Gastrocnemius medialis (tissue), 4 donors: Measurements from ENCODE around the gene PHKA1. TPM values are rescaled to one million over a fixed set of nuclear protein-coding genes. Genes with fewer than 3 reads are reported as not detected.

Experiments
- ATAC-seq, 2 donors: fragments of 150-250 bp; one replicate each; pipeline ENCODE4 v1.9.1; 2016
- DNase-seq, 2 donors: peaks; one replicate each; pipeline ENCODE4 v3.0.0-alpha.2; 2019
- H3K27ac ChIP-seq, 4 donors: fragments of 200-600 bp; sonication (generic); 1 replicate in 1 of 4; 2 replicates in 3 of 4; pipeline ENCODE4 v1.5.1; 2016 to 2018; ENCODE audit warnings: mild to moderate bottlenecking in 2 of 4, moderate library complexity in 1 of 4
- H3K27me3 ChIP-seq, 3 donors: fragments of 200-600 bp; sonication (generic) in 2 of 3; 1 replicate in 1 of 3; 2 replicates in 2 of 3; pipeline versions ENCODE4 v1.5.1 to v1.6.0; 2016 to 2019; ENCODE audit warnings: mild to moderate bottlenecking in 1 of 3, moderate library complexity in 1 of 3
- H3K36me3 ChIP-seq, 2 donors: fragments of 200-600 bp; sonication (generic) in 1 of 2; one replicate each; pipeline ENCODE4 v1.5.1; 2017 to 2018
- H3K4me1 ChIP-seq, 2 donors: fragments of 200-600 bp; sonication (generic) in 1 of 2; one replicate each; pipeline ENCODE4 v1.5.1; 2016 to 2017; ENCODE audit warnings: mild to moderate bottlenecking in 2 of 2
- H3K4me3 ChIP-seq, 4 donors: fragments of 200-600 bp; sonication (generic) in 3 of 4; 1 replicate in 1 of 4; 2 replicates in 3 of 4; pipeline ENCODE4 v1.5.1; 2016 to 2019; ENCODE audit warnings: mild to moderate bottlenecking in 2 of 4
- H3K9me3 ChIP-seq, 3 donors: fragments of 200-600 bp; sonication (generic) in 2 of 3; 1 replicate in 1 of 3; 2 replicates in 2 of 3; pipeline ENCODE4 v1.5.1; 2016 to 2019
- POLR2A ChIP-seq, 2 donors: fragments of 450-650 bp; IDR thresholded peaks; one replicate each; pipeline ENCODE4 v1.6.1; 2017; ENCODE audit warnings: antibody characterized with exemption in 2 of 2, mild to moderate bottlenecking in 2 of 2, moderate library complexity in 2 of 2
- in situ Hi-C, 4 donors: fragments of 200-750 bp; cut with MboI; loops; one replicate each; pipeline versions ENCODE4 v1.15.0 to v1.8.0; 2017; ENCODE audit warnings: low sequenced_read_pairs in 4 of 4
- intact Hi-C: fragments of 100-400 bp; cut with DNase I; formaldehyde crosslinking; loops from one replicate; pipeline ENCODE4 v1.15.1; 2023; ENCODE audit warnings: low total_unique reads
- total RNA-seq, 4 donors: library from RNA; depleted of rRNA; stranded (reverse); fragments of >200 nt; gene quantifications; one replicate each; pipeline versions ENCODE4 v1.1.0 to v1.2.3, GENCODE V29; 2016
- TF ChIP-seq, protein P1 (sequence below), 5 experiments: fragments of 450-650 bp in 3 of 5; fragments of 200-600 bp in 2 of 5; sonication (generic) in 2 of 5; IDR thresholded peaks in 4 of 5; conservative IDR thresholded peaks in 1 of 5; 1 replicate in 4 of 5; 2 replicates in 1 of 5; pipeline ENCODE4 v1.5.1; 2016 to 2019; ENCODE audit warnings: antibody characterized with exemption in 5 of 5, mild to moderate bottlenecking in 3 of 5, moderate library complexity in 3 of 5

Gene PHKA1
- total RNA-seq, 4 donors from 2014 or later: 33.5 to 176 (median 107) TPM

DNA sequence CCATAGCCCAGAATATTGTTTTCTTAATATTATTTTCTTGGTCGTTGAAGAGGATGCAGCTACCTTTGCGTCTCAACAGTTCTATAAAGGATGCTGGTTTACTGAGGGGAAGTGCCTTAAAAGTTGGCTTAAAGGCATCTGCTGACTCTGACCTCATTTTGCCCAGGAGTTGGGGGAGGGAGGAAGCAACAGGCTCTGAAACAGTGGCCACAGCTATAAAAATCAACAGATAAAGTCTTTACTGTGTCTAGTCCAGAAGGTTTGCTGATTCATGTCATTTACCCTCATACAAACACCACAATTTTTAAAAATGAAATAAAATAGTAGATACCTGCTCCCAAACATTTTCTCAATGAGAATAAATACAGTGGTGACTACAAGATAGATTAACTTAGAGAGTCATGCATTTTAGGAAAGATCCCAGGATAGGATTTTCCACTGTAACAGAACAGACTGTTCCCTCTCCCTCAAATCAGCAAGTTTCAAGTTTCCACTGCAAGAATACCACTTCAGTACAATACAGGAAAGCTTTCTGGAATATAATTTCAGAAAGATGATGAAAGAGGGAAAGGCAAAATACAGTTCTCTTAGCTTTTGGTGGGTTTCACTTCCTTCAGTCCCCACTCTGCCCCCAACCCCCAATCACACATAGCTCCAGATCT is 1.9 kb downstream of the PHKA1 start:
- TF ChIP-seq, protein P1, sequence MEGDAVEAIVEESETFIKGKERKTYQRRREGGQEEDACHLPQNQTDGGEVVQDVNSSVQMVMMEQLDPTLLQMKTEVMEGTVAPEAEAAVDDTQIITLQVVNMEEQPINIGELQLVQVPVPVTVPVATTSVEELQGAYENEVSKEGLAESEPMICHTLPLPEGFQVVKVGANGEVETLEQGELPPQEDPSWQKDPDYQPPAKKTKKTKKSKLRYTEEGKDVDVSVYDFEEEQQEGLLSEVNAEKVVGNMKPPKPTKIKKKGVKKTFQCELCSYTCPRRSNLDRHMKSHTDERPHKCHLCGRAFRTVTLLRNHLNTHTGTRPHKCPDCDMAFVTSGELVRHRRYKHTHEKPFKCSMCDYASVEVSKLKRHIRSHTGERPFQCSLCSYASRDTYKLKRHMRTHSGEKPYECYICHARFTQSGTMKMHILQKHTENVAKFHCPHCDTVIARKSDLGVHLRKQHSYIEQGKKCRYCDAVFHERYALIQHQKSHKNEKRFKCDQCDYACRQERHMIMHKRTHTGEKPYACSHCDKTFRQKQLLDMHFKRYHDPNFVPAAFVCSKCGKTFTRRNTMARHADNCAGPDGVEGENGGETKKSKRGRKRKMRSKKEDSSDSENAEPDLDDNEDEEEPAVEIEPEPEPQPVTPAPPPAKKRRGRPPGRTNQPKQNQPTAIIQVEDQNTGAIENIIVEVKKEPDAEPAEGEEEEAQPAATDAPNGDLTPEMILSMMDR (IDR thresholded peaks at IDR 0.05 in 4 of 5, conservative IDR thresholded peaks at IDR 0.05 in 1 of 5): no peak
- TF ChIP-seq POLR2A (IDR thresholded peaks at IDR 0.05): peak in 1 of 2 donors; percentile 48
- Histone ChIP-seq H3K9me3 (no peaks in the 10 kb centered on the region), H3K27ac (peak overlapping the region; percentile 91 to 93 (median 92)), H3K27me3 (no peaks in the 10 kb centered on the region), H3K4me1 (peaks cover 0 to 4% of the 10 kb centered on the region in 2 donors), H3K4me3 (peak overlapping the region; percentile 56 to 72 (median 66)), H3K36me3 (peaks cover 0 to 4% of the 10 kb centered on the region in 2 donors)
- DNase-seq (peak; percentile 21 to 37), ATAC-seq (peak; percentile 54 to 61)
- in situ Hi-C loops: no loop called here
- intact Hi-C loops: loop anchor here (5.0 kb wide), 1 partner anchor 50 kb away; no protein-coding TSS in a partner anchor

DNA sequence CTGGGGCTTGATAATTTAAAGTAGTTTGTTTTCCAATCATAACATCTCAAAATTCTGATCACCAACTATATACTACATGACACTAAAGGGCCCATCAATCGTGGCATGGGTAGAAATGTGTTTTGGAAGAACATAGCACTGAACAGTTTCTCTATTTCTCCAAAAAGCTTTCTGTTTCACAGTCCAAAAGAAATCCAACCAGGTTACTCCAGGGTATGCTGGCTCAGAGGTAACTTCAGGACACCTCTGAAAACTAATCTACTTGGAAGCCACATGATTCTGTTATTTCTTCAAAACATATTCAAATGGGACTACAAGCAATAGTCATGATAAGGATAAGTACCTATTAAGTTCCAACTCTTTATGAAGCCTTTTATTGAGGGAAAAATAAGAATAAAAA is 8.3 kb downstream of the PHKA1 start:
- Histone ChIP-seq H3K4me1 (peaks cover 0 to 17% of the 10 kb centered on the region in 2 donors), H3K36me3 (peaks cover 0 to 9% of the 10 kb centered on the region in 2 donors), H3K27ac (peak overlapping the region; percentile 51 to 87 (median 80)), H3K27me3 (no peaks in the 10 kb centered on the region), H3K4me3 (peak overlapping the region in 1 of 4 donors; percentile 13), H3K9me3 (no peaks in the 10 kb centered on the region)
- DNase-seq (no peak), ATAC-seq (peak; percentile 79 to 82)
- intact Hi-C loops (no loop called here), in situ Hi-C loops (no loop called here)
- TF ChIP-seq POLR2A (IDR thresholded peaks at IDR 0.05): no peak
- TF ChIP-seq, protein P1 (IDR thresholded peaks at IDR 0.05 in 4 of 5, conservative IDR thresholded peaks at IDR 0.05 in 1 of 5): no peak

DNA sequence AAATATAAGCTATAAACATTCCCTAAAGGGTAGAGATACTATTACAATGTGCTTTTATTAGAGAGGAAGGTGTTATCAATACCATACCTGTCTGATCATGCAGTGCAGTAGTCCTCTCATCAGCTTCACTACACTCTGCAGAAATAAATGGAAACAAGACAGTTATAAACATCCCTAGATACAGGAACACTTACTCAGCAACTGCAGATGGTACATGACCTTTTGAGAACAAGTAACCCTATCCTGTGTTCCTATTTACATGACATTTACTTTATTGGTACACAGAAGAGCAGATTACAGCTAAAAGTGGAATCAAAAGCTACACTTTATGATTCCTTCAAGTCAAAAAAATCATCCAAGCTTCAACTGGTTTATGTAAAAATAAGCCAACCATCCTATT is 9.0 kb downstream of the PHKA1 start:
- DNase-seq (no peak), ATAC-seq (peak; percentile 91 to 95)
- H3K4me1 ChIP-seq: peaks cover 0 to 17% of the 10 kb centered on the region in 2 donors
- in situ Hi-C loops (no loop called here), intact Hi-C loops (no loop called here)
- peak in 1 of 2 donors; percentile 56 for TF ChIP-seq POLR2A (IDR thresholded peaks at IDR 0.05)
- TF ChIP-seq, protein P1 (IDR thresholded peaks at IDR 0.05 in 4 of 5, conservative IDR thresholded peaks at IDR 0.05 in 1 of 5): no peak
- peak overlapping the region; percentile 51 to 87 (median 80) for H3K27ac ChIP-seq
- H3K4me3 ChIP-seq: peak overlapping the region in 2 of 4 donors; percentile 8 to 13
- H3K27me3 ChIP-seq: no peaks in the 10 kb centered on the region
- H3K9me3 ChIP-seq: no peaks in the 10 kb centered on the region
- H3K36me3 ChIP-seq: peaks cover 0 to 9% of the 10 kb centered on the region in 2 donors

DNA sequence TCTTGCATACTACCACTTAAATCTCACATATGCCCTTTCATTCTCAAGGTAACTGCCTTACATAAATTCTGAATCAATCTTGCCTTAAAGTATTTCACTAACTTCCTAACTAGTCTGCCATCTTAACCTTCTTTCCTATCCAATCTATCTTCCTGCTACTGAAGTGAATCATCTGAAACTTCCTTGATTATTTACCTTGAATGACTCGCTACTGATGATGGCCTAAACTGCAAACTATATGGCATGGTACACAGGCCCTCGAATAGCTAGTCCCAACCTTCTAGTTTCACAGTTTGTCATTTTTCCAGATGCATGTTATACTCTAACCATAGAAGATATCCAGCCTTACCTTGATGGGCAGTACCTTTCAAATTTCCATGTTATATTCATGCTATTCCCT is 19.9 kb downstream of the PHKA1 start:
- Histone ChIP-seq H3K9me3 (no peaks in the 10 kb centered on the region), H3K27me3 (no peaks in the 10 kb centered on the region), H3K36me3 (peaks cover 0 to 10% of the 10 kb centered on the region in 2 donors), H3K27ac (peak overlapping the region; percentile 48 to 79 (median 63)), H3K4me1 (peaks cover 3 to 14% of the 10 kb centered on the region in 2 donors), H3K4me3 (no peak overlapping the region)
- intact Hi-C loops (no loop called here), in situ Hi-C loops (no loop called here)
- DNase-seq: no peak
- no peak for ATAC-seq
- TF ChIP-seq POLR2A (IDR thresholded peaks at IDR 0.05): no peak
- TF ChIP-seq, protein P1 (IDR thresholded peaks at IDR 0.05 in 4 of 5, conservative IDR thresholded peaks at IDR 0.05 in 1 of 5): no peak
